ENCODE results near the gene MOGAT2.

GRCh38 chr11:75779960-75780359, 62.3 kb downstream of the MOGAT2 start:
- no peak for TF ChIP-seq SIN3A (IDR thresholded peaks at IDR 0.05; ENCODE audit: borderline replicate concordance, insufficient read depth, low read length)
- no peak for TF ChIP-seq TAF1 (IDR thresholded peaks at IDR 0.05; ENCODE audit: borderline replicate concordance, insufficient read depth, low read length)
- TF ChIP-seq POLR2AphosphoS5 (IDR thresholded peaks at IDR 0.05; ENCODE audit: low read depth, low read length) = no peak
- no peak for TF ChIP-seq FOXP2 (optimal IDR thresholded peaks at IDR 0.05; ENCODE audit: borderline replicate concordance, extremely low read depth, extremely low read length, insufficient read depth)
- no peak for TF ChIP-seq REST (IDR thresholded peaks at IDR 0.05; ENCODE audit: insufficient read depth in 1 of 2, low read depth in 2 of 2, low read length in 2 of 2)

All from PFSK-1 (cell line).